IMR-90 (cell line): ENCODE measurements around the gene LRRC57.

Source experiments
- CEBPB ChIP-seq: IDR thresholded peaks from 2 replicates; pipeline ENCODE4 v1.6.1; 2012; ENCODE audit warnings: low read depth, low read length, improper control_type of control experiment
- POLR2A ChIP-seq: IDR thresholded peaks from 2 replicates; pipeline ENCODE4 v1.6.1; 2012; ENCODE audit warnings: mild to moderate bottlenecking, low read depth, low read length
- RAD21 ChIP-seq: IDR thresholded peaks from 2 replicates; pipeline ENCODE4 v1.6.1; 2012; ENCODE audit warnings: low read length, improper control_type of control experiment
- RFX5 ChIP-seq: IDR thresholded peaks from 2 replicates; pipeline ENCODE4 v1.8.0; 2012; ENCODE audit warnings: low read depth, mild to moderate bottlenecking, low read length, moderate library complexity
- SMC3 ChIP-seq: fragments of 150-350 bp; IDR thresholded peaks from 2 replicates; pipeline ENCODE4 v1.6.1; 2016; ENCODE audit warnings: low read depth, mild to moderate bottlenecking, antibody characterized with exemption, low read length, moderate library complexity
- TF ChIP-seq, protein P1 (sequence below): conservative IDR thresholded peaks from 2 replicates; pipeline ENCODE4 v1.5.1; 2012; ENCODE audit warnings: mild to moderate bottlenecking, low read depth, low read length, improper control_type of control experiment

GRCh38 chr15:42490671-42491538 is 57.7 kb downstream of the LRRC57 start, which contains the start of gene ZNF106:
- TF ChIP-seq, protein P1, sequence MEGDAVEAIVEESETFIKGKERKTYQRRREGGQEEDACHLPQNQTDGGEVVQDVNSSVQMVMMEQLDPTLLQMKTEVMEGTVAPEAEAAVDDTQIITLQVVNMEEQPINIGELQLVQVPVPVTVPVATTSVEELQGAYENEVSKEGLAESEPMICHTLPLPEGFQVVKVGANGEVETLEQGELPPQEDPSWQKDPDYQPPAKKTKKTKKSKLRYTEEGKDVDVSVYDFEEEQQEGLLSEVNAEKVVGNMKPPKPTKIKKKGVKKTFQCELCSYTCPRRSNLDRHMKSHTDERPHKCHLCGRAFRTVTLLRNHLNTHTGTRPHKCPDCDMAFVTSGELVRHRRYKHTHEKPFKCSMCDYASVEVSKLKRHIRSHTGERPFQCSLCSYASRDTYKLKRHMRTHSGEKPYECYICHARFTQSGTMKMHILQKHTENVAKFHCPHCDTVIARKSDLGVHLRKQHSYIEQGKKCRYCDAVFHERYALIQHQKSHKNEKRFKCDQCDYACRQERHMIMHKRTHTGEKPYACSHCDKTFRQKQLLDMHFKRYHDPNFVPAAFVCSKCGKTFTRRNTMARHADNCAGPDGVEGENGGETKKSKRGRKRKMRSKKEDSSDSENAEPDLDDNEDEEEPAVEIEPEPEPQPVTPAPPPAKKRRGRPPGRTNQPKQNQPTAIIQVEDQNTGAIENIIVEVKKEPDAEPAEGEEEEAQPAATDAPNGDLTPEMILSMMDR, result peak; percentile 20; the same call in 1 of the 2 replicates
- TF ChIP-seq RAD21 (peak; percentile 13; the same call in 1 of the 2 replicates), SMC3 (peak; percentile 4; the same call in 1 of the 2 replicates), RFX5 (no peak), CEBPB (no peak), POLR2A (peak; percentile 80)
